Measurements from ENCODE around the gene PAX6.

DNA sequence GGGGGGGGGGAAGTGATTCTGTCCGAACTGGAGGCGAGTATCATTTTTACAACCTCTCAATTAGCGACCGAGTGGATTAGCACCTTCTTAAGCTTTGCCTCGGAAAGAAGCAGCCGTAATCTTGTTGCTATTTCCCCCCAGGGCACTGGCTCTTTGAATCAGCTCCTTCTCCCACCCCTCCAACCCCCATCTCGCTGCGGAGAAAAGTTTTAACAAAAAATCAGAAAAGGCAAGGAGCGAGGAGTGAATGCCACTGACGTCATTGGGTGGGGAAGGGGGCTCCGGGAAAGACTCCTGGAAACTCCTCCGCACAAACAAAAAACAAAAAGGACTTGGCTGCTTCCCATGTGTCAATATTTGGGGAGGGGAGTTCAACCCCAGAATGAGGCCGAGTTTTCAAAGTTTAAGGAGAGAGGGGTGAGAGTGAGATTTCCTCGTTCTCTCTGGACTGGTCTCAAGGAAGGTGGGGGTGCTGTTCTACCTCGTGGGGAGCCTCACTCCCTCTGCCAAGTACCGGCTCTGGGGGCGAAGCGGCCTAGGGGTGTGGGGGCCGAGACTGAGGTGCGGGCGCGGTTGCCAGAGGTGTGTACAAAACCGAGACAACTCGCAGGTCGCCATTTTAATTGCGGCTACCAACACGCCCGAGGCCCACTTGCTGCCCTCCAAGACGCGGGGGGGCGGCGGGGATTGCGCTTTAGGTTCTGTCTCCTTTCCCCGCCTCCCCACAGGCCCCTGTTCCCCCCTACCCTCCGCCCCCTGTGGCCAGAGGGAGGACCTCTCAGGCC lies 2.5 kb upstream of the PAX6 start:
- TF ChIP-seq POLR2AphosphoS5 (IDR thresholded peaks at IDR 0.05; ENCODE audit: low read depth, low read length) (no peak), SIN3A (IDR thresholded peaks at IDR 0.05; ENCODE audit: borderline replicate concordance, insufficient read depth, low read length) (no peak), TAF1 (IDR thresholded peaks at IDR 0.05; ENCODE audit: borderline replicate concordance, insufficient read depth, low read length) (no peak)
- TF ChIP-seq, protein P1, sequence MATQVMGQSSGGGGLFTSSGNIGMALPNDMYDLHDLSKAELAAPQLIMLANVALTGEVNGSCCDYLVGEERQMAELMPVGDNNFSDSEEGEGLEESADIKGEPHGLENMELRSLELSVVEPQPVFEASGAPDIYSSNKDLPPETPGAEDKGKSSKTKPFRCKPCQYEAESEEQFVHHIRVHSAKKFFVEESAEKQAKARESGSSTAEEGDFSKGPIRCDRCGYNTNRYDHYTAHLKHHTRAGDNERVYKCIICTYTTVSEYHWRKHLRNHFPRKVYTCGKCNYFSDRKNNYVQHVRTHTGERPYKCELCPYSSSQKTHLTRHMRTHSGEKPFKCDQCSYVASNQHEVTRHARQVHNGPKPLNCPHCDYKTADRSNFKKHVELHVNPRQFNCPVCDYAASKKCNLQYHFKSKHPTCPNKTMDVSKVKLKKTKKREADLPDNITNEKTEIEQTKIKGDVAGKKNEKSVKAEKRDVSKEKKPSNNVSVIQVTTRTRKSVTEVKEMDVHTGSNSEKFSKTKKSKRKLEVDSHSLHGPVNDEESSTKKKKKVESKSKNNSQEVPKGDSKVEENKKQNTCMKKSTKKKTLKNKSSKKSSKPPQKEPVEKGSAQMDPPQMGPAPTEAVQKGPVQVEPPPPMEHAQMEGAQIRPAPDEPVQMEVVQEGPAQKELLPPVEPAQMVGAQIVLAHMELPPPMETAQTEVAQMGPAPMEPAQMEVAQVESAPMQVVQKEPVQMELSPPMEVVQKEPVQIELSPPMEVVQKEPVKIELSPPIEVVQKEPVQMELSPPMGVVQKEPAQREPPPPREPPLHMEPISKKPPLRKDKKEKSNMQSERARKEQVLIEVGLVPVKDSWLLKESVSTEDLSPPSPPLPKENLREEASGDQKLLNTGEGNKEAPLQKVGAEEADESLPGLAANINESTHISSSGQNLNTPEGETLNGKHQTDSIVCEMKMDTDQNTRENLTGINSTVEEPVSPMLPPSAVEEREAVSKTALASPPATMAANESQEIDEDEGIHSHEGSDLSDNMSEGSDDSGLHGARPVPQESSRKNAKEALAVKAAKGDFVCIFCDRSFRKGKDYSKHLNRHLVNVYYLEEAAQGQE (IDR thresholded peaks at IDR 0.05; ENCODE audit: insufficient read depth in 1 of 2, low read depth in 2 of 2, low read length in 2 of 2), result no peak
